Left ventricle myocardium inferior (tissue), 1 donor: ENCODE results near the gene ATAD3A. TPM values are rescaled to one million over a fixed set of nuclear protein-coding genes. Genes with fewer than 3 reads are reported as not detected.
"Not testable (repeated sequence)": the region's sequence is repeated elsewhere in the genome, so short reads cannot be mapped to it uniquely, and the experiment has no call there.

Experiments used
- DNase-seq: peaks from one replicate; pipeline ENCODE4 v3.0.0-alpha.2; 2020
- H3K27ac ChIP-seq: fragments of 200-600 bp; replicated peaks from 2 replicates; pipeline ENCODE4 v1.8.0; 2021
- H3K27me3 ChIP-seq: fragments of 200-600 bp; 2 replicates; pipeline ENCODE4 v1.8.0; 2021; ENCODE audit warnings: low read depth
- H3K36me3 ChIP-seq: fragments of 200-600 bp; 2 replicates; pipeline ENCODE4 v1.8.0; 2021
- H3K4me1 ChIP-seq: fragments of 200-600 bp; 2 replicates; pipeline ENCODE4 v1.8.0; 2021
- H3K4me3 ChIP-seq: fragments of 200-600 bp; 2 replicates; pipeline ENCODE4 v1.8.0; 2021; ENCODE audit warnings: mild to moderate bottlenecking, moderate library complexity
- H3K9me3 ChIP-seq: fragments of 200-600 bp; replicated peaks from 2 replicates; pipeline ENCODE4 v1.8.0; 2021
- CTCF ChIP-seq: fragments of 200-600 bp; IDR thresholded peaks from 2 replicates; pipeline ENCODE4 v1.8.0; 2021; ENCODE audit warnings: antibody characterized with exemption, mild to moderate bottlenecking, borderline replicate concordance
- intact Hi-C: fragments of 100-400 bp; cut with micrococcal nuclease; formaldehyde crosslinking; loops from one replicate; pipeline ENCODE4 v1.11.0; 2022
- total RNA-seq: library from RNA; stranded (reverse); fragmentation: NEBNext Ultra II Directional; extraction: Animal tissue kit (Norgen Biotek cat#: 25700); gene quantifications from one replicate; pipeline ENCODE4 v1.2.1, GENCODE V29; 2021
- donor health status: DM: no; HTN: yes; CAD: no; lungs with severe emphysema.

Gene ATAD3A
- total RNA-seq, 1 donor from 2014 or later = 19.4 TPM

GRCh38 chr1:1517973-1518620, 6.1 kb downstream of the ATAD3A start:
- DNase-seq = no peak
- intact Hi-C loops = no loop called here
- Histone ChIP-seq H3K36me3 (peaks cover 42% of the 10 kb centered on the region), H3K4me3 (no peak overlapping the region), H3K27me3 (no peaks in the 10 kb centered on the region), H3K9me3 (no peaks in the 10 kb centered on the region), H3K4me1 (peaks cover 3% of the 10 kb centered on the region), H3K27ac (no peak overlapping the region)
- TF ChIP-seq CTCF = no peak

- intact Hi-C loops, DNase-seq, H3K9me3 ChIP-seq, H3K4me3 ChIP-seq, H3K27me3 ChIP-seq, H3K27ac ChIP-seq, H3K4me1 ChIP-seq: not testable (repeated sequence)
- H3K36me3 ChIP-seq = peaks cover 46% of the 10 kb centered on the region
Measured at GRCh38 chr1:1518621-1519007, 6.7 kb downstream of the ATAD3A start.

- H3K4me3 ChIP-seq, DNase-seq, H3K27ac ChIP-seq, H3K27me3 ChIP-seq, H3K4me1 ChIP-seq, H3K9me3 ChIP-seq, intact Hi-C loops: not testable (repeated sequence)
- H3K36me3 ChIP-seq = peaks cover 50% of the 10 kb centered on the region
Measured at GRCh38 chr1:1519805-1520505, 8.0 kb downstream of the ATAD3A start.

- Histone ChIP-seq H3K9me3 (no peaks in the 10 kb centered on the region), H3K4me3 (no peak overlapping the region), H3K4me1 (no peaks in the 10 kb centered on the region), H3K27me3 (no peaks in the 10 kb centered on the region), H3K36me3 (peaks cover 61% of the 10 kb centered on the region), H3K27ac (no peak overlapping the region)
- DNase-seq = no peak
- no peak for TF ChIP-seq CTCF
- intact Hi-C loops = no loop called here
Measured at GRCh38 chr1:1521331-1521730, 9.4 kb downstream of the ATAD3A start.

GRCh38 chr1:1522536-1522935, 10.6 kb downstream of the ATAD3A start:
- H3K4me1 ChIP-seq, DNase-seq, H3K4me3 ChIP-seq, H3K9me3 ChIP-seq, intact Hi-C loops, H3K27me3 ChIP-seq, H3K27ac ChIP-seq: not testable (repeated sequence)
- peaks cover 59% of the 10 kb centered on the region for H3K36me3 ChIP-seq

- DNase-seq, H3K4me1 ChIP-seq, H3K4me3 ChIP-seq, H3K9me3 ChIP-seq, H3K27ac ChIP-seq, intact Hi-C loops, H3K27me3 ChIP-seq: not testable (repeated sequence)
- peaks cover 59% of the 10 kb centered on the region for H3K36me3 ChIP-seq
Measured at GRCh38 chr1:1523226-1523625, 11.3 kb downstream of the ATAD3A start.

GRCh38 chr1:1523651-1524050, 11.7 kb downstream of the ATAD3A start:
- DNase-seq, H3K9me3 ChIP-seq, H3K27me3 ChIP-seq, H3K27ac ChIP-seq, intact Hi-C loops, H3K4me1 ChIP-seq, H3K4me3 ChIP-seq: not testable (repeated sequence)
- H3K36me3 ChIP-seq = peaks cover 63% of the 10 kb centered on the region

- DNase-seq, intact Hi-C loops, H3K4me3 ChIP-seq, H3K27me3 ChIP-seq, H3K9me3 ChIP-seq, H3K27ac ChIP-seq, H3K4me1 ChIP-seq: not testable (repeated sequence)
- peaks cover 72% of the 10 kb centered on the region for H3K36me3 ChIP-seq
Measured at GRCh38 chr1:1524750-1525383, 12.9 kb downstream of the ATAD3A start.

GRCh38 chr1:1526476-1526875, 14.5 kb downstream of the ATAD3A start:
- H3K4me3 ChIP-seq, H3K27me3 ChIP-seq, intact Hi-C loops, H3K27ac ChIP-seq, H3K9me3 ChIP-seq, DNase-seq, H3K4me1 ChIP-seq: not testable (repeated sequence)
- H3K36me3 ChIP-seq = peaks cover 68% of the 10 kb centered on the region
